T-helper 9 cell (primary cell): ENCODE measurements around the gene YBX1.
"Not testable (repeated sequence)": the region's sequence is repeated elsewhere in the genome, so short reads cannot be mapped to it uniquely, and the experiment has no call there.

Experiments used
- DNase-seq: peaks from one replicate; pipeline ENCODE4 v3.0.0-alpha.2; 2020

YBX1 gene

DNA sequence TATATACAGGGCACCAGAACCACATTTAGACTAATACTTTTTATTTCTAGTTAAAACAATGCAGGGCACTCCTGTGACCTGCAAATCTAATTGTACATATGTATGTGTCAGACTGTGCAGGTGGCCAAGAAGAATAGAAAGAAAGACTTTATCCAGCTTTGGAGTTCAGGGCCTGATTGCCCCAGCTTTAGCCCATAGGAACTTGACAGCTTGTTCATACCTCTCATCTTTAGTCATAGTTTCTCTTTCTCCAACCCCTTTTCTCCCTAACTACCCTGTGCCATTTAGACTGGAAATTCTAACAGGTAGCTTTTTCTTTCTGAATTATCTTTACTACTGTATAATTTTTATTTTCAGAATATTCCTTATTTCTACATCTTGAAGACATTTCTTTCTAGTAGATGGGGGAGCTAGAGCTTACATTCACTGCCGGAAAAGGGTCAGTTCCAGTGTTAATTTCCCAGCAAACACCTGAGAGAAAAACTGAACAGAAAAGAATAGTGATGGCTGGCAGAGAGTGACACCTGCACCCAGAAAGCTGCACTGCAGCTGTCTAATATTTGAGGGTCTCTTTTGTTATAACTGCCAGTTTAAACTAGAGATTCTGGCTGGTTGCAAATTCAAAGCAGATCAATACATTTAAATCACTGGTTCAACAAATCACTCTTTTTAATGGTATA, 8.4 kb downstream of the YBX1 start:
- no peak for DNase-seq

DNA sequence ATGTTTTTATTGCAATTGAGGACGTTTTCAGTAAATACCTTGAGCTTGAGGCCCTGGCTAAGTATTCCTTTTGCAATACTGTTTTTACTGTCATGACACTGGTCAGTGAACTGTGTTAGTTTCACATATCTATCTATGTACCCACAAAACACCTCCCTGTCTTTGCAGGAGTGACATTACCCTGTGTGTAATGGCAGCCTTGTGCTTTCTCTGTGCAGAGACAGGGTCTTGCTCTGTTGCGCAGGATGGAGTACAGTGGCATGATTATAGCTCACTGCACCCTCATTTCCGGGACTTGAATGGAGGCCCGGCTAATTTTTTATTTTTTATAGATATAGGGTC, 8.9 kb downstream of the YBX1 start:
- no peak for DNase-seq

DNA sequence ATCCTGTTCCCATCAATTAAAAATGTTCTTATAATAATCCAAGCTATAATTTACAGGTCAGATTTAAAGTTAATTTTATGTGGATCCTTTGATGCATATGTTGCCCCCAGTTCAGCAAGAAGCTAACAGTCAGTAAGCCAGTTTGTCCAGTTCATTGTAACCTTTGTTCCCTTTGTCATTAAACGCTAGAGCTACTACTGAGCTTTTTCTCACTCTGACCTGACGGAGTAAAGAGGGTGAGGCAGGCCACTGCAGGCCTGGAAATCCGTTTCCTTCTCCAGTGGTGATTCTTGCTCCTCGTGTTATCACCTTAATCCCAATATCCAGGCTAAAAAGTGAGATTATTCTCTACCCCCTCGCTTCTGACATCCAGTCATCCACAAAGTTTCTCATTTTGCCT, 10.2 kb downstream of the YBX1 start:
- DNase-seq = no peak

DNA sequence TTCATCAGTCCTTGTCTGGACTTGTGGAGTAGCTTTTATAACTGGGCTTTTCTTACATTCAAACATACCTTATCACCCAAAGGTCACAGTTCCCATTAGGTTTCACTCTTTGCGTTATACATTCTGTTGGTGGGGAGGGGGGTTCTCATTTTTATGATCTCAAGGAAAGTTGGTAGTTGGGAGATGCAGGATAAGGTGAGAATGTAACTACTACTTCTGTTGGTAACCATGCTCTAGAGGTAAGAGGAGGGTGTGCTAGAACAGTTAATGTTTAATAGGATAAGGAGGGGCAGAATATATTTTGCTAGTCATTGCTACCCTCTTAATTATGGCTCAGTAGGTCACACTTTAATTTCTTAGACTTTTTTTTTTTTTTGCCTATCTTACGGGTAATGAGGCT, 10.7 kb downstream of the YBX1 start:
- DNase-seq = no peak

DNA sequence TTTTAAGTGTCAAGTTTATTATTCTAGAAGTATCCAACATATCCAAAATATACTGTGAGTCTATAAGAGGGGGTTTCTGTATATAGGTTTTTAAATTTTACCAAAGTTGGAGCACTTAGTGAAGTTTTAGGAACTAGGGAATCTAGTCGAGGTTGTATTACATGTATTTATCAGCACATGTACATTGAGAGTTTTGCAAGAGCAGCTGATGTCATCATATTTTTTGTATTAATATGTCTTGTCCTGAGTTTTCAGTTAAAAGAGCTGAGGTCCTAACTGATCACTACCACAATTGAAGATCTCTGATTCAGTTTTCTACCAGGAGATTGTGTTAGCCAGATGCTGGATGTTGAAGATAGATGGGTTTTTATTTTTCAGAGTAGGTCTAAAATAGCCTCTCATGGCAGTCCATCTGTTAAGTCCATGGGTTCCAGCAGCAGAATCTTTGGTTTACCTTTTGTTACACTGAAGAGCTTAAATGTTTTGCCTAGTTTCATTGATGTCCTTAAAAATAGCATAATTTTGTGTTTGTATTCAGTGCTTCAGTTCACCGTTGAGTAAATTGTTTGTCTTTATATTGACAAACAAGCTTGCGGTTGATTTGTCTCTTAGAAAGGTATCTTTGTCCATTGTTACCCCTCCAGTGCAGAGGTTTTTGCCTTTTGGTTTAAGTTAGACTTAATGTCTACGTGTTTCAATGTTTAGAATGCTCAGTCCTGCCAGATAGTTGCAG, 16.0 kb downstream of the YBX1 start:
- no peak for DNase-seq

DNA sequence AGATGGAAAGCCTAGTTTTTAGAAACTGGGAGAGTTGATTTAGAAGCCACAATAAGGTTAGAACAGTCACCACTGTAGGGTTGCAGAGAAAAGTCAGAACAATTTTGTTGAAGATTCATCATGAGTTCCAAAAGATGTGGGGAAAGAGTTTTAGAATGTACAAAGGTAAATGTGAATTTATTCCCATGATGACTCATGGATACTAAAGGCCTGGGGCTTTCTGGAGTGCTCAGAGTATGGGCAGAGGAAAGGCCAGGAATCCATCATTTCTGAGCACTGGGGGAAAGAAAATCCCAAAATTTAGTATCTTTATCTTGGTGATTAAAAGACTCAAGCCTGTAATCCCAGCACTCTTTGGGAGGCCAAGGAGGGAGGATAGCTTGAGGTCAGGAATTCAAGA, 17.8 kb downstream of the YBX1 start:
- DNase-seq = no peak

DNA sequence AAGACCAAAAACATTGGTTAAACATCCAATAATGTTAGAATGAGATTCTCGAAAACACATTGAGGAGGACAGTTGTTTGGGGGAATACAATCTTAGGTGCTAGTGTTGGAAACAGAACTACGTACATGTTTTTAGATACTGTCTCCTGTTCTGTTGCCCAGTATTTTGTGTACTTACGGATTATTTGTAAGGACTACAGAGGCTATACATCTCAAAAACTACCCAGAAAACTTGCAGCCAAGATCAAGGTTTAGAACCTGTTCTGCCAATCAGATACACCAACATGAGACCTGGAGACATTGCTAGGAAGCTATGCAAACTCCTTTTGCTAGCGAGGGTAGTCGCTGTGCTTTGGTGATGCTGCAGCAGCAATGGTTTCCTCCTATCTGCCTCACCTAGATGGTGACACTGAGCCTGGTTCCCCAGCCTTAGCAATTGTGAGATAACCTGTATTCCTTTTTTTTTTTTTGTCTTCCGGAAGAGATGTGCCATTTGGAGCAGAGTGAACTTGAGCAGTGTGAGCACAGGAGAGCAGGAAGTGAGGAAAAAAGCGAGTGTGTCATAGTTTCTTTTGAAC, 21.8 kb downstream of the YBX1 start:
- DNase-seq = no peak

DNA sequence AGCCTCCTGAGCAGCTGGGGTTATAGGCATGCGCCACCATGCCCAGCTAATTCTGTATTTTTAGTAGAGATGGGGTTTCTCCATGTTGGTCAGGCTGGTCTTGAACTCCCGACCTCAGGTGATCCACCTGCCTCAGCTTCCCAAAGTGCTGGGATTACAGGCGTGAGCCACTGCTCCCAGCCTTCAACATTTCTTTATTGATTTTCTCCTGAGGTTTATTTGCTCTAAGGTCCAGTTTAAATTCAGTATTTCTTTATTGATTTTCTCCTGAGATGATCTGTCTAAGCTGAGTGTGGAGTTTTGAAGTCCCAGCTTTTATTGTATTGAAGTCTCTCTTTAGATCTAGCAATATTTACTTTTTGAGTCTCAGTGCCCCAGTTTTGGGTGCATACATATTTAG, 30.6 kb downstream of the YBX1 start:
- DNase-seq = not testable (repeated sequence)

DNA sequence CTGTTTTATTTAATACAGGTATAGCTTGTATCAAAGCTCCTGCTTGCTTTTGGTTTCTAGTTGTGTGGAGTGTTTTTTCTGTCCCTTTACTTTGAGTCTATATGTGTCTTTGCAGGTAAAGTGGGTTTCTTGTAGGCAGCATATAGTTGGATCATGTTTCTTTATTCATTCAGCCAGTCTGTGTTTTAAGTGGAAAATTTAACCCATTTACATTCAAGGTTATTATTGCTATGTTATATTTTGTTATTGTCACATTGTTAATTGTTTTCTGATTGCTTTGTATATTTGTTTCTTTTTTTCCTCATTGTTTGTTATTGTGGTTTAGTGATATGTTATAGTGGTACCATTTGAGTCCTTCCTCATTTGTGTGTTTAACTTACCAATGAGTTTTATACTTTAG, 31.1 kb downstream of the YBX1 start:
- DNase-seq = no peak

DNA sequence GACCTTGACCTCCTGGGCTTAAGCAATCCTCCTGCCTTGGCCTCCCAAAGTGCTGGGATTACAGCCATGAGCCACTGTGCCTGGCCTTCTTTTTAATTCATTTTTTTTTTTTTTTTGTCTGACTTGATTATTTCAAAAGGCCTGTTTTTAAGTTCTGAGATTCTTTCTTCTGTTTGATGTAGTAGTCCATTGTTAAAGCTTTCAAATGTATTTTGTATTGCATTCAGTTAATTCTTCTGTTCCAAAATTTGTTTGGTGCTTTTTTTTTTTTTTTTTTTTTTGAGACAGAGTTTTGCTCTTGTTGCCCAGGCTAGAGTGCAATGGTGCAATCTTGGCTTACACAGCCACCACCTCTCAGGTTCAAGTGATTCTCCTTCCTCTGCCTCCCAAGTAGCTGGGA, 32.2 kb downstream of the YBX1 start:
- DNase-seq = not testable (repeated sequence)

DNA sequence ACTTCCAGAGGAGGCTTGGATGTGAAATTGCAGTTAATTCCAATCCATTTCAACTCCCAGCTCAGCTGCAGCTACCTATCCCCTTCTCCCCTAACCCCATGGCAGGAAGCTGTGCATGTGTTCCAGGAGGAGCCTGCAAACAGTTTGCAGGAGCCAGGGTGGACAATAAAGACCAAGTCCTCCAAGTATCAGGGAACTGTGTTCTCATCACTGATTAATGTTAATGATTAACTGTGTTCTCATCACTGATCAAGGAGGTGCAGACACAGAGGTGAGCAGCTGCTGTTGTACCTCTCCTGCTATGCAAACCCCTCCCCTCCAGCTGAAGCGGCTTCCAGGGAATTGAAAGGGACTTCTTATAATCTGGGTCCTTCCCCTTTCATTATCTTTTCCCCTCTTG, 38.6 kb downstream of the YBX1 start:
- DNase-seq = no peak

DNA sequence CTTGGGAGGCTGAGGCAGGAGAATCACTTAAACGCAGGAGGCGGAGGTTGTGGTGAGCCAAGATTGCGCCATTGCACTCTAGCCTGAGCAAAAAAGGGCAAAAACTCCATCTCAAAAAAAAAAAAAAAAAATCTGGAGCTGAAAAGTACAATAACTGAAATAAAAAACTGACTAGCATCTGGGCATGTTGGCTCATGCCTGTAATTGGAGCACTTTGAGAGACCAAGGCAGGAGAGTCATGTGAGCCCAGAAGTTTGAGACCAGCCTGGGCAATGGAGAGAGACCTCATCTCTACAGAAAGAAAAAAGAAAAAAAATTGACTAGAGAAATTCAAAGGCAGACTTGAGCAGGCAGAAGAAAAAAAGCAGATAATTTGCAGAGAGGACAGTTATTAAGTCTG, 39.7 kb downstream of the YBX1 start:
- no peak for DNase-seq

DNA sequence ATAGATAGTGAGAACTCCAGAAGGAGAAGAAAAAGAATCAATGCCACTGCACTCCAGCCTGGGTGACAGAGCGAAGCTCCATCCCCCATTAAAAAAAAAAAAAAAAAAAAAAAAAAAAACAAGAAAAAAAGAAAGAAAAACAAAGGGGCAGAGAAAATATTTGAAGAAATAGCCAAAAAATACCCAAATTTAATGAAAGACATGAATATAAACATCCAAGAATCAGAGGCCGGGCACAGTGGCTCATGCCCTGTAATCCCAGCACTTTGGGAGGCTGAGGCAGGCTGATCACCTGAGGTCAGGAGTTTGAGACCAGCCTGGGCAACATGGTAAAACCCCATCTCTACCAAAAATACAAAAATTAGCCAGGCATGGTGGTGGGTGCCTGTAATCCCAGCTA, 40.2 kb downstream of the YBX1 start:
- not testable (repeated sequence) for DNase-seq

DNA sequence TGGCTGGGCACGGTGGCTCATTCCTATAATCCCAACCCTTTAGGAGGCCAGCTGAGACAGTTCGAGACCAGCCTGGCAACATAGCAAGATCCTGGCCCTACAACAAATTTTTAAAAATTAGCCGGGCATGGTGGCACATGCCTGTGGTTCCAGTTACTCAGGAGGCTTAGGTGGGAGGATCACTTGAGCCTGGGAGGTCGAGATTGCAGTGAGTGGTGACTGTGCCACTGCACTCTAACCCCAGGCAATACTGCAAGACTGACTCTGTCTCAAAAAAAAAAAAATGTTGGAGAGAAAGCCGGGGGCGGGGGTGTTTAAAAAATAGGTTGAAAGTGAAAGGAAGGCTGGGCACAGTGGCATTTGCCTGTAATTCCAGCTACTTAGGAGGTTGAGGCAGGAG, 41.3 kb downstream of the YBX1 start:
- no peak for DNase-seq

DNA sequence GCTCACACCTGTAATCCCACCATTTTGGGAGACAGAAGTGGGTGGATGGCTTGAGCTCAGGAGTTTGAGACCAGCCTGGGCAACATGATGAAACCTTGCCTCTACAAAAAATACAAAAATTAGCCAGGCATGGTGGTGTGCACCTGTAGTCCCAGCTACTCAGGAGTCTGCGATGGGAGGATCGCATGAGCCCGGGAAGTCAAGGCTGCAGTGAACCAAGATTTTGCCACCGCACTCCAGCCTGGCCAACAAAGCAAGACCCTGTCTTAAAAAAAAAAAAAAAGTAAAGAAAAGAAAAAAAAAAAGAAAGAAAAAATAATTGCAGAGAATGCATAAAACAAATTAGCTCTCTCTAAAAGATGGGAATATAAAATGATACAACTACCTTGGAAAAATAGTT, 43.6 kb downstream of the YBX1 start:
- not testable (repeated sequence) for DNase-seq

DNA sequence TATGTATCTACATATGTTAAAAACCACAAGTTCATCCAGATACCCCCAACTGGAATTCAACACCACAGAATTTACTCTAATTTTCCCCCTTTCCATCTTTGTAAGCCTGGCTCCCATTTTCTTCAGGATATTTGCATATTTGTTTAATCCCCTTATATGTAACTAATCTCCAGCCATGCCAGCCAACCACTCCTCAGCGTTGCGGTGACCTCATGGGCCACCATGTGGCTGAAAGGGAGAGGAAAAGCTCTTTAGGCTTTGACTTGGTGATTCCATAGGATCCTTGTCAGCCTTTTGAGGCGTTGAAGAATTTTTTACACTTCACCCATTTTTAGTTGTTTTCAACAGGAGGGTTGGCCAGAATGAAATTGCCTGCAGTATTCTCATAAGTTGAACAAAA, 47.8 kb downstream of the YBX1 start:
- DNase-seq = no peak

DNA sequence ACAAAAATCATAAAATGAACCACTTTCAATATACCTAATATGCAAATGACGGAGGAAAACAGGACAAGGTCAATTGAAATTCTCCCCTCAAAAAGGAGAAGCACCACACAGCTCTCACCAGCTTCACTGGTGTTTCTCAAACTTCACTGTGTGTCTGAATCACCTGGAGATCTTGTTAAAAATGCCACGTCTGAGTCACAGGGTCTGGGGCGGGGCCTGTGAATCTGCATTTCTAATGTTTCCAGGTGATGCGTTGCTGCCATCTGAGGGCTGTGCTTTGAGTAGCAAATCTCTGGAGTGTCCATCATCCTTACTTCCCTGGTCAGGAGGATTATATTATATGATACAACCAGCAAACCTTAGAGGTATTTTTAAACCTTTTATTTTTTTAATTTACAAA, 48.8 kb downstream of the YBX1 start:
- no peak for DNase-seq

DNA sequence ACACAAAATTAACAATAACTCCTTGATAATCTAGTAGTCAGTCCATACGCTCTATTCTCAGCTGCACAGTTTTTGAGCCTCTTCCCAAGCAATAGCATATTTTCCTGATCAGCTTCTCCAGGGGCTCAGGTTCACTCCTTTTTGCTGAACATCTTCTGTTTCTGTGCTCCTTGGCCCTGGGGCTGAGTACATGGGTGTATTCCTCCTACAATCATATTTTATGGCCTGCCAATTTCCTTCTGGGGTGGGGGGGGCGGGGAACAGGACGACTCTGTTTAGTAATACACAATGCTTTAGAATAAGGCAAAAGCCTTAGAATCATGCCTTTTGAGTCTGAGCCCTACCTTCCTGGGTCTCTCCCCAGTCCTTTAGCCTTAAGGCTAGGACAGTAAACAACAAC, 49.4 kb downstream of the YBX1 start:
- DNase-seq = no peak

DNA sequence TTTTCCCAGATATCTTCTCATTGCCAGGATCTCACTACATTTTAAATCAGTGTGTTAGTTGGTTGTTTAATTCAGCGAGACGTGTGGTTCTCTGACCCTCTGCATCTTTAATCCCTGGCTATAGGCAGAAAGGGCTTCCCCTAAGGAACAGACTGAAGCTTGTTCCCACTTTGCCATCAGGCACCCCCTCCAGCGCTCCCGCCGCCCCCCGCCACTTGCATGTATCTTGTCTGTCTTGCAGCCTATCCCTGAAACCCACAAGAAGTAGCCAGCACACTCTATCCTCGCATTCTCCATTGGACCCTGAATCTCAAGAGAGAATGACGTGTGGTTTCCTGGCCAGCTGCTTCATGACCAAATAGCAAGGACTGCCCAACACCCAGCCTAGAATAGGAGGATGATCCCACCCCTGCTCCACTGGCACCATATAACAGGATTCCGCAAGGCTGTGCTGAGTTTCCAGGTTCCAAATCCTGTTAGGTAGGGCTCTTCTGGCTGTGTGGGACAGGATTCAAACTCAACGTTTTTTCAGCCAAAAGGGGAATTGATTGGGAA, 50.0 kb downstream of the YBX1 start:
- DNase-seq = no peak

DNA sequence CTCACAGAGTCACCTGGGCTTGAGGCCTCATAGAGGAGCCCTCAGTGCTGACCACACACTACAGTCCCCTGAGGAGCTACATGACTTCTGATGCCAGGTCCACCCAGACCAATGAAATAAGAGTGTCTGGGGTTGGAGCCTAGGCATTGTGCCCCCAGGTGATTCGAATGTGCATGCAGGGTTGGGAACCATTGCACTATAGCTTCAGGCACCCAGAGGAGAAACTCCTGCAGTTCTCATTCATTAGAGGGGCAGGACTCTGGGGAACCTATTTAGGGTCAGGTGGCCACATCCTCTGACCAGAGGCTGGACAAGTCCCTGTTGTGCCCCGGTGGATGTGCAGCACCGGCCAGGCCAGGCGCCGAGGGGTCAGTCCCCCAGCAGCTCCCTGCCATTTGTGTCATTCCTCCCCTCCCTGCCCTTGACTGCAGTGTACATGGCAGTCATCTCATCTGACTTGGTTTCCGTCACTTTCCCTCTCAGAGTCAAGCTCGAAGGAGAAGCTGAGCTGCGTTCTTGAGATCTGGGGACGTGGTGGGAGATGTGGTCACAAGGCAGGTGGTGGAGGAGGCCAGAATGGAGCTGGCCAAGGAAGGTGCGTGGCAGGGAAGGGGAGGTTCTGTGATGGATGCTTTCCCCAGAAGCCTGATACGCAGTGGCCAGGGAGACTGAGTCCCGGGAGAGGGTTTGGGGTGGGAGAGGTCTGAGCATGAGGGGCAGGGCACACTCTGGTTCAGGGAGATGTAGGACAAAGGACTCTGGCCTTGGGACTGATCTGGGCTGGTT, 51.4 kb downstream of the YBX1 start:
- DNase-seq = no peak

DNA sequence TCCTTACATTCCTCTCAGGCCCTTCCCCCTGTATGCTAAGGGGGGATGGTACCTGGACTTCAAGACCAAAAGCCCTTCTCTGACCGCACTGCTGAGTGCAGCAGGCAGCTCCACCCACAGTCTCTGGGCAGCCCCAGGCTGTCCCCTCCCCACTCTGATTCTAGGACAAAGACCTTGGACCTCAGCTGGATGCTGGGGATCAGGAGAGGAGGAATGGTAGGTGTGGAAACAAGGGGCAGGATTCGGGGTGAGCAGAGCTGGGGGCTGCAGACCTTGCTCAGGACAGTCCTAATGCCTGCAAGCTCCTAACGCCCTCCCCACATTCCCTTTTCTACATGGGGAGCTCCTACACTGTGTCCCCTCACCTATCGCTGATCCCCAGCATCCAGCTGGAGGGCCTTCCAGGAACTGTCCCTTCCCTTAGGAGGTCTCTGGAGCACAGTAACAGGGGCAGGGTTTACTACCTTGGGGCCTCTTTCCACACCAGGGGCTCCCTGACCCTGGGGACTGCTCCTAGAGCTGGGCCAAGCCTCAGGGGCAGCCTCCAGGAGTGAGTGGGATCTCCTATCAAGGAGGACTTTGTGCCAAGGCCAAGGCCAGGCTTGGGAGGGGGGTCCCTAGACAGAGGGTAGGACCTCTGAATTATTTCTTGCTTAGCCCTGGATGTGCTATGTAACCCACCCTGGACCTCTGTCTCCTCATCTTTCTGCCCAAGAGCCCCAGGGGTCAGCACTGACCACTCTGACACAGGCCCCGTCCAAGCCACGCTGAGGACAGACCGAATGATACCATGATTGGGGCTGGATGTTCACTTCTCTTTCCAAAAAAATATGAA, 52.2 kb downstream of the YBX1 start:
- DNase-seq = no peak

DNA sequence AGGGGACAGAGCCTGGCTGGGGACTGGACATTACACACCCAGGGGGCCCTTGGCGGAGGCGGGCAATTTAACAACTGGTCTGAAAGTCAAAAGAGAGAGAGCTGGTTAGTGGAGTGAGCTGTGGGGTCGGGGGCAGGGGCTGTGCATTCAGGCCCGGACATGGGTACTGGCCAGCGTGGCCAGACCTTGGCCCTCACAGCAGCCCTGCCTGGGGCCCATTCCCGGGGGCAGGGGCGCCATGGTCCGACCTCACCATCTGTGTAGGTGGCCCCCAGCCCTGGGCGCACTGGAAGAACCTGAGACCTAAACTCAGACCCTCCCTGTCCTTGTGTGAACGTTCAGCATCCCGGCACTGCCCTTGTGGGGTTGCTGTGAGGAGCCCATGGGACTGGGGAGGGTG, 52.8 kb downstream of the YBX1 start:
- DNase-seq = no peak
